ENCODE data around the gene DIP2C. TPM values are rescaled to one million over a fixed set of nuclear protein-coding genes. Genes with fewer than 3 reads are reported as not detected.
"Not testable (repeated sequence)": the region's sequence is repeated elsewhere in the genome, so short reads cannot be mapped to it uniquely, and the experiment has no call there.

DIP2C gene
- total RNA-seq, 1 experiment from 2014 or later: 5.3 TPM

DNA sequence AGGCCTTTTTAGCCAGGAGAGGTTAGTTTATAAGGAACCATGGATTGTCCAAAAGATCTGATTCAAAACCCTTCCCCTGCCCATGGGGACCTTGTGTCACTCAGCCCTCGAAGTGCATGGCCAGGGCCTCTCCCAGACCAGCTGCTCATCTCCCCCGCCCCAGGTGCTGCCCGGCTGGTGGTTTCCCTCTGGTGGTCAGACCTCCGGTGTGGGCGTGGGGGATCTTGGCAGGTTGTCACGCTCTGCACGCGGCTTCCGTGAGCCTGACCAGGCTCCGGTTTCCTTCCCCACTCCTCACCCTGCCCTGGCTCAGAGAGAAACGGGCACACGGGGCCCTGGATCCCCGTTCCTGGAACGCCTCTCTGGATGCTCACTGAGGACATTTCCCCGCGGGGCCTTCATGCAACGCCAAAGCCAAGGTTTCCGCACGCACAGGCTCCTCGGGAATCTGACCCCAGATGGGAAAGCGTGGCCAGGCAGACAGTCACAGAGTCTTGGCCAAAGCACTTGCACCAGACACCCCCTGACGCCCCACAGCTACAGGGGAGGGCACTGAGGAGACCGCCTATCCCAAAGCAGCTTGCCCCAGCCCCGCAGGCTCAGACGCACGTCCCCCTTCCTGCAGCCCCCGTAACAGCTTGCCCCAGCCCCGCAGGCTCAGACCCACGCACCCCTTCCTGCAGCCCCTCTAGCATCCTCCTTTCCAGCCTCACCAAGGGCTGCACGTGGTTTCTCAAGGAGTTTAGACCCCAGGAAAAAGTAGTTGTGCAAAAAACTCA lies 7.8 kb upstream of the DIP2C start:
- no peak for DNase-seq (ENCODE audit: extremely low read depth, low read depth)

DNA sequence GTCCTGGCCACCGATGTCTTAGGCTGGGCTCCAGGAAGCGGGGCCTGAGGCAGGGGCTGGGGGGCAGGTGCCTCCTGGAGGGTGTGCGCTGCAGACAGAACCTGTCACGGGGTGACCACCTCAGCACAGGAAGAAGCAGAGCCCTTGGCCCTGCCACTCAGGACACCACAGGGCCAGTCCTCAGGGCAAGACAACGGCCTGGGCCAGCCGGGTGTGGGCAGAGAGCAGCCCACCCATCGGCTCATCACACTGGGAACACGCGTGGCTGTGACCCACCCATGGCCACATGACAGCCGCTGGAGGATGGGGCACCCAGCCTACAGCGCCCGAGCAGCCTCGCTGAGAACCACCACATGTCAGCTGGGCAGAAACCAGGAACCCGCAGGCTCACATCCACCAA lies 5.9 kb upstream of the DIP2C start:
- DNase-seq (ENCODE audit: extremely low read depth, low read depth): no peak

GRCh38 chr10:693506-693905 lies 4.0 kb upstream of the DIP2C start:
- no peak for DNase-seq (ENCODE audit: extremely low read depth, low read depth)

GRCh38 chr10:692682-693351 lies 3.3 kb upstream of the DIP2C start:
- DNase-seq (ENCODE audit: extremely low read depth, low read depth): no peak

GRCh38 chr10:691216-691615 lies 1.7 kb upstream of the DIP2C start:
- no peak for DNase-seq (ENCODE audit: extremely low read depth, low read depth)

DNA sequence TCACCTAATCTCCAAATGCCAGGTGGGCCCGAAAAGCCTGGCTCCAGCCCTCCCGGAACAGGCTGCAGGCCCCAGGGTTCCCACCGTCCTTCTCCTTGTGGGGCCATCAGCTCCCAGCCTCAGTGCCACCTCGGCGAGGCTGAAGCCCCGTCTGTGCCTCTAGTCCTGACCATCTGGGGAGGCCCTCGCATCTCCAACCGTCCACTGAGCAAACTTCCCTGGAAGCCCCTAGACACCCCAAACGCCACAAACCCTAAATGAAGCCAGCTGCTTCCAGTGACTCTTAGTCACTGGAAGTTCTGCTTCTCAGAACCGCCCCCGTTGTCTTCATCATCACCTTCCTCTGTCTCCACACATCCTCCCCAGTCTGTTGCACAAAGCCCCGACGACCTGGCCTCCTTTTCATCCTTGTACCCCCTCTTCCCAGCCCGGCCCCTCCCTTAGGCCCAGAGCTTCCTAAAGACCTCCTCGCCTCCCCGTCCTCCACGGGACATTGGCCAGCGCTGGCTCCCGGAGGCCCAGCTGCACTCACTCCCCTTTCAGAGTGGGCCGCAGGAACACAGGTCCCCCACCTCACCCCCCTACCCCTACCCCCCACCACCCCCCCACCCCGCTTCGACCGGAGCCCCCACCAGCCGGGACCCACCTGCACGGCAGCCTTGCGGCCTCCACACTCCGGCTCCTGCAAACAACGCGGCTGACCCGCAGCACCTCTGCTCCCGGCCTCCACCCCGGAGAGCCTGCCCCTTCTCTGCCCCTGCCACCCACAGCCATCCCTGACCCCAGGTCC lies 1.1 kb upstream of the DIP2C start:
- no peak for DNase-seq (ENCODE audit: extremely low read depth, low read depth)

- no peak for DNase-seq (ENCODE audit: extremely low read depth, low read depth)
Observed at GRCh38 chr10:689121-689451, 382 bp downstream of the DIP2C start.

DNA sequence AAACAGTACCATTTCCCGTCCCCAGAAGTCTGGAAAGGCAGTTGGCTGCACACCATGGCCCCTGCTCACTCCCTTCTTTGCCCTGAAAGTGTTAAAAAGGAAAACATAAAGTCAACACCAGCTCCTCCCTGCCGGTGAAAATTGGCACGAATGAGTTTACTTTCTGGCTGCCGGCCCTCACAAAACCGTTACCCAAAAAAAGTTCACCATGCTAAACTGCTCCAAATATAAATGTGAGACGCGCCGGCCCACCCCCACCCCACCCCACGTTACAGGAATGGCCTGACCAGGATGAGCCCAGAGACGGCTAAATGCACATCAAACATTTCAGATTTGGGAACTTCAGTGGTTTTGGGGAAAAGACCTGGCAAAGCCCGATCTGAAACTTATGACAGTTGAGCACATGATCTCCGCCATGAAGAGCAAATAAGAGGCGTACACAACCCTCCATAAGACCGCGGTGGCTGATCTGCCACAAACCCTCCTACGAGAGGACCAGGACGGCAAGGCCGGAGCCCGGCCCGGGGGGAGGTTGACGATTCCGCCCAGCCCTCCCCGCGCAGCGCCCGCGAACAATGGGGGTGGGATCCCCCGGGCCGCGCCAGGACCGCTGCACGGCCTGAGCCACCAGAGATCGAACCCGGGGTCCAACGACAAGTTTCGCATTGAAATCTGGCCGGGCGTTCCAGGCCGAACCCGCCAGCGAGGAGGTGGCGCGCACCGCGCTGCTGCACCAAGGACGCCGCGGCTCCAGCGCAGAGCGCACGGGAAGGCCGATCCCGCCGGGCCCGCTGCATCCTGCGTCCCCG lies 952 bp downstream of the DIP2C start:
- DNase-seq (ENCODE audit: extremely low read depth, low read depth): no peak

DNA sequence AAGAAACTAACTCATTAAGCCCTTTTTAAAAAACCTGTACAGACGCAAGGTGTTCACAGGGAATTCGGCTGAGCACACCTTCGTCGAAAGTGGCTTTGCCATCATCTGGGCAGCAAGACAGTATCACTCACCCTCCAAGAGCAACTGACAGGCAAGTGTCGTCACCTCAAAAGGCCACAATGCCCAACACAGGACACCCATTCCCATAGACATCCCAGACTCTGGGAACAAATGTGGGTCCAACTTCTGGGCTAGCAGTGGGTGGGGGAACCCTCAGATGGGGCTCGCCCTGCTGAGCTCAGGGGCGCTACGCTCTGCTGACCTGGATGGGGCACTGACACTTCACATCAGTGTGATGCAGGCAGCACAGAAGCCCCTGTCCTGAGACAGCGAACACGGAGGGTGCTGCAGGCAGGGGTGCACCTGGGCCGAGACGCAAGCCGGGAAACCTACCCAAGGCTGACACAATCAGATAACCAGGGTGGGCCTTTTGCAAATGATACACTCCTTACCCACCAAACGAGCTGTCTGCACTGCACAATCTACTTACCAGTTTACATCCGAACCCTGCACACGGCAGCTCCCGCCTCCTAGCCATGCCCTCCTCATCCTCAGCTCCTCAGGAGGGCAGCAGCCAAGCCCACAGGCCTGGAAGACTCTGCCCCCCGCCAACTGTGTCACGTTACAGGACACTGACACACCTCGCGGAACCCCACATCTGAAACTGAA lies 1.7 kb downstream of the DIP2C start:
- no peak for DNase-seq (ENCODE audit: extremely low read depth, low read depth)

- DNase-seq (ENCODE audit: extremely low read depth, low read depth): no peak
Observed at GRCh38 chr10:686155-686931, 3.1 kb downstream of the DIP2C start.

DNA sequence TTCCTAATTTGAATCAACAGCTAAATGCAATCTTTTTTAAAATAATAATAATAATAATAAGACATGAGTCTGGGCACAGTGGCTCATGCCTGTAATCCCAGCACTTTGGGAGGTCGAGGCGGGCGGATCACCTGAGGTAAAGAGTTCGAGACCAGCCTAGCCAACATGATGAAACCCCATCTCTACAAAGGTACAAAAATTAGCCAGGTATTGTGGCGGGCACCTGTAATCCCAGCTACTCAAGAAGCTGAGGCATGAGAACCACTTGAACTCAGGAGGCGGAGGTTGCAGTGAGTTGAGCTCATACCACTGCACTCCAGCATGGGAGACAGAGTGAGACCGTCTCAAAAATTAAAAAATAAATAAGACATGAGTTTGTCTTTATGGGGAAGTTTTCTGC lies 3.9 kb downstream of the DIP2C start:
- no peak for DNase-seq (ENCODE audit: extremely low read depth, low read depth)

DNA sequence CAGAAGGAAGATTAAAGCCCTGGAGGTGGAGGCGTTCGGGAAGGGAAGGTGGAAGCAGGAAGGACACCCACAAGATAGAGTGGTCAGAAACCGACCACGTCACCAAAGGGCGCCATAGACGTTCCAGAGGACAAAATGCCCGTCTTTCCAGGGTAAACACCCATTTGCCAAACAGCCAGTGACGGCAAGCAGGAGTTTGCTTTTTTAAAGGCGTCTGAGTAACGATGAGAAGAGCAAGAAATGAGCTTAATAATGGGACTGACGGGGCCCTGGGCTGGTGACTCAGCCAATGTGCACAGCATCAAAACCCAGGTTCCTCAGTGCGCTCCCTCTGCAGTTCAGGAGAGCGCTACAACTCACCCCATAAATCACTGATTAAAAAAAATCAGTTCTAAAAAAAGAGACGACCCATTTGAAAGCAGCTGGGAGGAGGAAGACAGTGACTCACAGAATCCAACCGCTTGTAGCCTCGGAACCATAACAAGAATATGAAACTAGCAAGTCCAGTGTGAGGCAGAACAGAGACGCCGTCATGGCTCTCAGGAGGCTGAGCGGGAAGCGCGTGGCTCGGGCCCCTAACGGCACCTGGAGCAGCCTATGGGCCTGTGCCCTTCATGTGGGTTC lies 5.9 kb downstream of the DIP2C start:
- peak; percentile 51 for DNase-seq (ENCODE audit: extremely low read depth, low read depth)

DNA sequence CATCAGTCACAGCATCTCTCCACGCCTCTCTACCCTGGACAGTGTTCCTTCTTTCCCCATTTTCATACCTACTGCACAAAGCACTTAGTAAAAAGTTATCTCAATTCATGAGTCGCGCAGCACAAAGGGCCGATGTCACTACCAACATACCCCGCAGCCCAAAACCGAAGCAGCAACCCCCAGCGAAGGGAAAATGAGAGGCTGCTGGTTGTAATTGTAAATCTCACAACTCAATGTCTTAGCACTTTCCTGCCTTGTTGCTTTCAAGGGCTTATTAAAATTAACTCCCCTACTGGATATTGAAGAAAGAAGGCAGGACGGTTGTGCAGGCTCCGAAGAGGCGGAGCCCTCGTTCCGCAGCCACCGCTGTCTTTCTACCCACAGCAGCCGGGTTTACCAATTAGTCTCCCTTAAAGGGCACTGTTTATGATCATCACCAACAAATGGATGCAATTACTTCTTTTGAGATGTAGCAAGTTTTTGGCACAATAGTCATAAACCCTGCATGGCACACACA lies 6.5 kb downstream of the DIP2C start:
- no peak for DNase-seq (ENCODE audit: extremely low read depth, low read depth)

GRCh38 chr10:681670-682318 lies 7.7 kb downstream of the DIP2C start:
- no peak for DNase-seq (ENCODE audit: extremely low read depth, low read depth)

- no peak for DNase-seq (ENCODE audit: extremely low read depth, low read depth)
Observed at GRCh38 chr10:680745-681144, 8.7 kb downstream of the DIP2C start.

- DNase-seq (ENCODE audit: extremely low read depth, low read depth): no peak
Observed at GRCh38 chr10:680146-680545, 9.3 kb downstream of the DIP2C start.

DNA sequence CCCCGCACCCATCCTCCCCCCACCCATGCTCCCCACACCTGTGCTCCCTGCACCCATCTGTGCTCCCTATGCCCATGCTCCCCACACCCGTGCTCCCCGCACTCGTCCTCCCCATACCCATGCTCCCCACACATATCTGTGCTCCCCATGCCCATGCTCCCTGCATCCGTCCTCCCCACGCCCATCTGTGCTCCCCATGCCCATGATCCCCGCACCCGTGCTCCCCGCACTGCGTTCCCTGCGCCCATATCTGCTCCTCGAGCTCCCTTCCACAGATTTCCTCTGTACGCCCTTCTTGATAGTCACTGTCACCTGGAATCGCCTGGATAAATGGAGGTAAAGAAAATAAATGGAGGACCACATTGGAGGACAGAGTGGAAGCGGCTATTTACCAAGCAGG lies 9.9 kb downstream of the DIP2C start:
- DNase-seq (ENCODE audit: extremely low read depth, low read depth): no peak

GRCh38 chr10:678662-679005 lies 10.8 kb downstream of the DIP2C start:
- not testable (repeated sequence) for DNase-seq (ENCODE audit: extremely low read depth, low read depth)
